Measurements from ENCODE around the gene STK31.
"Not testable (repeated sequence)": the region's sequence is repeated elsewhere in the genome, so short reads cannot be mapped to it uniquely, and the experiment has no call there.

DNA sequence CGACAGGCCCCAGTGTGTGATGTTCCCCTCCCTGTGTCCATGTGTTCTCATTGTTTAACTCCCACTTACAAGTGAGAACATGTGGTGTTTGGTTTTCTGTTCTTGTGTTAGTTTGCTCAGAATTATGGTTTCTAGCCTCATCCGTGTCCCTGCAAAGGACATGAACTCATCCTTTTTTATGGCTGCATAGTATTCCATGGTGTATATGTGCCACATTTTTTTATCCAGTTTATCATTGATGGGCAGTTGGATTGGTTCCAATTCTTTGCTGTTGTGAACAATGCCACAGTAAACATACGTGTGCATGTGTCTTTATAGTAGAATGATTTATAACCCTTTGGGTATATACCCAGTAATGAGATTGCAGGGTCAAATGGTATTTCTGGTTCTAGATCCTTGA lies 166.5 kb downstream of the STK31 start:
- TF ChIP-seq, protein P1, sequence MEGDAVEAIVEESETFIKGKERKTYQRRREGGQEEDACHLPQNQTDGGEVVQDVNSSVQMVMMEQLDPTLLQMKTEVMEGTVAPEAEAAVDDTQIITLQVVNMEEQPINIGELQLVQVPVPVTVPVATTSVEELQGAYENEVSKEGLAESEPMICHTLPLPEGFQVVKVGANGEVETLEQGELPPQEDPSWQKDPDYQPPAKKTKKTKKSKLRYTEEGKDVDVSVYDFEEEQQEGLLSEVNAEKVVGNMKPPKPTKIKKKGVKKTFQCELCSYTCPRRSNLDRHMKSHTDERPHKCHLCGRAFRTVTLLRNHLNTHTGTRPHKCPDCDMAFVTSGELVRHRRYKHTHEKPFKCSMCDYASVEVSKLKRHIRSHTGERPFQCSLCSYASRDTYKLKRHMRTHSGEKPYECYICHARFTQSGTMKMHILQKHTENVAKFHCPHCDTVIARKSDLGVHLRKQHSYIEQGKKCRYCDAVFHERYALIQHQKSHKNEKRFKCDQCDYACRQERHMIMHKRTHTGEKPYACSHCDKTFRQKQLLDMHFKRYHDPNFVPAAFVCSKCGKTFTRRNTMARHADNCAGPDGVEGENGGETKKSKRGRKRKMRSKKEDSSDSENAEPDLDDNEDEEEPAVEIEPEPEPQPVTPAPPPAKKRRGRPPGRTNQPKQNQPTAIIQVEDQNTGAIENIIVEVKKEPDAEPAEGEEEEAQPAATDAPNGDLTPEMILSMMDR (IDR thresholded peaks at IDR 0.05; ENCODE audit: poor library complexity), result not testable (repeated sequence)
- TF ChIP-seq EZH2phosphoT487 (IDR thresholded peaks at IDR 0.05; ENCODE audit: low read depth, severe bottlenecking, unreplicated experiment); EZH2 (IDR thresholded peaks at IDR 0.05; ENCODE audit: borderline replicate concordance): not testable (repeated sequence)
